ENCODE results near the gene FAM174C. TPM values are rescaled to one million over a fixed set of nuclear protein-coding genes. Genes with fewer than 3 reads are reported as not detected.
A peak's percentile ranks its signal among the peaks of the same experiment; 100 is the strongest.

Gene FAM174C
- total and polyA plus RNA-seq, 2 of the 8 experiments (the other 6 are each of a cell fraction or from before 2014, with no cell fraction given), result 44.5 to 125 TPM

- TF ChIP-seq EZH2 (IDR thresholded peaks at IDR 0.05; ENCODE audit: low read depth, low read length, severe bottlenecking) (peak; percentile 42), TAF1 (IDR thresholded peaks at IDR 0.05; ENCODE audit: low read depth, low read length) (no peak), ATF3 (IDR thresholded peaks at IDR 0.05; ENCODE audit: insufficient read depth, low read depth, low read length) (no peak), ATF2 (IDR thresholded peaks at IDR 0.05; ENCODE audit: low read length) (no peak)
Observed at GRCh38 chr19:1265615-1266128, 9.7 kb upstream of the FAM174C start (continued).

All from H1 (cell line).